ENCODE measurements around the gene CD99L2.

DNA sequence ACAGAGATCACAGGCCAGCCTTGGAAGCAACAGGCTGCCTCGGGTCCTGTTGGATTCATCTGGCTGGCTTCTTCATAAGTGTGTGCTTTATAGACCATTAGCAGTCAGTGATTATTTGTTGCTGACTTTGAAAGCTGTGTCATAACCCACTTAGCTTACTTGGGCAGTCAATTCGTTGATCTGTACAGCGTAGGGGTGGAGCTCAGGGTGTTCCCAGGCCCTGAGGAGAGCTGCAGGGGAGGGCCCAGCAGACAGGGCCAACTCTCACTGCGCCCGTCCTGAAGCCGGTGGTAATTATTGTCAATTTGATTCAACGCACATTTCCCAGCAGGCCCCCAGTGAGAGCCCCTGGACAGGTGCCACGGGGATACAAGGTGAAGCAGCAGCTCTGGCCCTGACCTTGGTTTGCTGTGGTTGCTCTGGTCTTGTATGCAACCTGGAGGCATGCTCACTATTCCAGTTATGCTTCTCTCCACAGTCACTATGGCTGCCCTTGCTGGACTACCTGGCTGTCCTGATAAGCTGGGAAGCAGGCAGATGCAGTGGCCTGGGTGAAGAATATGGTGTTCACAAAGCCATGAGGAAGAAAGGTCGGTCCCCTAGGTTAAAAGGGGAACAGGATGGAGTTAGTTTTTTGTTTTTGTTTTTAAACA, 44.6 kb upstream of the CD99L2 start:
- TF ChIP-seq CTCF (IDR thresholded peaks at IDR 0.05), result no peak
- TF ChIP-seq POLR2AphosphoS5 (IDR thresholded peaks at IDR 0.05; ENCODE audit: low read depth, low read length), result no peak
- TF ChIP-seq REST (IDR thresholded peaks at IDR 0.05; ENCODE audit: insufficient read depth in 1 of 2, low read depth in 2 of 2, low read length in 1 of 2), result no peak
